ENCODE measurements around the gene DACH1. TPM values are rescaled to one million over a fixed set of nuclear protein-coding genes. Genes with fewer than 3 reads are reported as not detected.

The DACH1 gene
- total and polyA plus RNA-seq, 2 donors (not counting 3 experiments of a cell fraction or from before 2014, with no cell fraction given): 8.6 to 28.3 TPM

DNA sequence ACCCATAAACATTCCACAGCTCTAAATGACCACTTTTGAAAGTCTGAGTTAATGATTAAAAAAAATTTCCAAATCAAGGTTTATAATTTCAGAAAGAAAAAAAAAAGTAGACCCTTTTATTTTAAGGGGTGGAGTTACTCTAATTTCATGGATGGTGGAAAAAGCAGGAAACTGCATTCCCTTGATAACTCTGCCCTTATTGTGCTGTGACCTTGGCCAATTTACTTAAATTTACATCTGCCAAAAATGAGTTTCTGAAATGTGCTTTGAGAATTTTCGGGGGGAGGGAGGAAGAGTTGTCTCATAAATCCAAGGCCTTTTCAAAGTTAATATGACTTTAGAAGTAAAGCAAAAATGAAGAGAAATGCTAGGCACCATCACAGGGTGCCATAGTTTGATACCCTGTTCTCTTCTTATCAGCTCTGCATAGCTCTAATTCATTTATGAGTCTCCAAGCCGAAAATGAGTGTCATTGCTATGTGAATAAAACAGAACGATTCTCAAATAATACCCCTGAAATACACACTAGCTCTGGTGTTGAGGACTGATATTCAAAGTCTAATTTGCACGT, 367.0 kb downstream of the DACH1 start:
- Histone ChIP-seq H3K27me3 (ENCODE audit: control insufficient read depth in 2 of 2, insufficient read depth in 2 of 2, low read length in 2 of 2) (no peaks in the 10 kb centered on the region), H3K79me2 (ENCODE audit: control insufficient read depth, insufficient read depth, low read length) (no peaks in the 10 kb centered on the region), H3K9me3 (replicated peaks; ENCODE audit: control insufficient read depth, insufficient read depth, low read length) (no peaks in the 10 kb centered on the region), H4K20me1 (replicated peaks; ENCODE audit: control insufficient read depth, extremely low read depth, insufficient read depth, low read length) (no peaks in the 10 kb centered on the region), H3K4me3 (replicated peaks in 1 of 3; ENCODE audit: insufficient read depth in 1 of 3, low read depth in 1 of 3, low read length in 3 of 3) (no peak overlapping the region), H3K36me3 (ENCODE audit: control insufficient read depth in 2 of 2, extremely low read depth in 1 of 2, insufficient read depth in 2 of 2, low read length in 2 of 2) (no peaks in the 10 kb centered on the region), H2AFZ (ENCODE audit: low read depth, low read length) (peak overlapping the region; percentile 29), H3K27ac (ENCODE audit: insufficient read depth, low read depth, low read length) (no peak overlapping the region), H3K4me1 (ENCODE audit: control insufficient read depth, extremely low read depth, insufficient read depth, low read length) (peaks cover 19% of the 10 kb centered on the region), H3K9me1 (replicated peaks; ENCODE audit: control insufficient read depth, extremely low read depth, insufficient read depth, low read length) (no peaks in the 10 kb centered on the region), H3K9ac (replicated peaks; ENCODE audit: extremely low read depth, insufficient read depth, low read length) (no peak overlapping the region), H3K4me2 (ENCODE audit: insufficient read depth, low read length) (peak overlapping the region; percentile 17)
- peak; percentile 77 for DNase-seq (ENCODE audit: low read depth, low spot score)
- ChIA-PET CTCF (no interaction called here), POLR2A (no interaction called here)
- intact Hi-C loops (cut with micrococcal nuclease) (loop anchor here (5.0 kb wide), 1 partner anchor 127 kb away; no protein-coding TSS in a partner anchor), dilution Hi-C loops (cut with MboI; ENCODE audit: extremely low pct_ligation_motif_present, low sequenced_read_pairs) (no loop called here)
- TF ChIP-seq POLR2A (IDR thresholded peaks at IDR 0.05; ENCODE audit: low read depth, low read length) (no peak), POLR2AphosphoS5 (IDR thresholded peaks at IDR 0.05; ENCODE audit: insufficient read depth, low read depth, low read length) (no peak), FOS (IDR thresholded peaks at IDR 0.05; ENCODE audit: borderline replicate concordance, insufficient read depth, low read length) (no peak), JUN (IDR thresholded peaks at IDR 0.05; ENCODE audit: borderline replicate concordance, insufficient read depth, insufficient read length, low read depth) (no peak), MYC (IDR thresholded peaks at IDR 0.05; ENCODE audit: low read depth, low read length) (no peak), GATA2 (IDR thresholded peaks at IDR 0.05; ENCODE audit: insufficient read depth, insufficient read length, low read depth, low read length) (no peak), EZH2 (IDR thresholded peaks at IDR 0.05; ENCODE audit: borderline replicate concordance, low read depth, low read length, severe bottlenecking) (no peak), CTCF (IDR thresholded peaks at IDR 0.05; ENCODE audit: extremely low read depth in 1 of 2, insufficient read depth in 1 of 2, low read depth in 1 of 2, low read length in 2 of 2) (no peak)
- TF ChIP-seq, protein P1, sequence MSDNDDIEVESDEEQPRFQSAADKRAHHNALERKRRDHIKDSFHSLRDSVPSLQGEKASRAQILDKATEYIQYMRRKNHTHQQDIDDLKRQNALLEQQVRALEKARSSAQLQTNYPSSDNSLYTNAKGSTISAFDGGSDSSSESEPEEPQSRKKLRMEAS (IDR thresholded peaks at IDR 0.05; ENCODE audit: insufficient read depth, insufficient read length): no peak
- no peak for FAIRE-seq
- no TSS peak for BruUV-seq (replicated peaks)

All from endothelial cell of umbilical vein (primary cell).